NCI-H128 (cell line): ENCODE data around the gene MARCHF2.
A peak's percentile ranks its signal among the peaks of the same experiment; 100 is the strongest.
"Not testable (repeated sequence)": the region's sequence is repeated elsewhere in the genome, so short reads cannot be mapped to it uniquely, and the experiment has no call there.

Experiments used
- DNase-seq: peaks from one replicate; lab custom pipeline; 2025; ENCODE audit not compliant: unreplicated experiment; lab: John Stamatoyannopoulos, UW

The MARCHF2 gene

DNA sequence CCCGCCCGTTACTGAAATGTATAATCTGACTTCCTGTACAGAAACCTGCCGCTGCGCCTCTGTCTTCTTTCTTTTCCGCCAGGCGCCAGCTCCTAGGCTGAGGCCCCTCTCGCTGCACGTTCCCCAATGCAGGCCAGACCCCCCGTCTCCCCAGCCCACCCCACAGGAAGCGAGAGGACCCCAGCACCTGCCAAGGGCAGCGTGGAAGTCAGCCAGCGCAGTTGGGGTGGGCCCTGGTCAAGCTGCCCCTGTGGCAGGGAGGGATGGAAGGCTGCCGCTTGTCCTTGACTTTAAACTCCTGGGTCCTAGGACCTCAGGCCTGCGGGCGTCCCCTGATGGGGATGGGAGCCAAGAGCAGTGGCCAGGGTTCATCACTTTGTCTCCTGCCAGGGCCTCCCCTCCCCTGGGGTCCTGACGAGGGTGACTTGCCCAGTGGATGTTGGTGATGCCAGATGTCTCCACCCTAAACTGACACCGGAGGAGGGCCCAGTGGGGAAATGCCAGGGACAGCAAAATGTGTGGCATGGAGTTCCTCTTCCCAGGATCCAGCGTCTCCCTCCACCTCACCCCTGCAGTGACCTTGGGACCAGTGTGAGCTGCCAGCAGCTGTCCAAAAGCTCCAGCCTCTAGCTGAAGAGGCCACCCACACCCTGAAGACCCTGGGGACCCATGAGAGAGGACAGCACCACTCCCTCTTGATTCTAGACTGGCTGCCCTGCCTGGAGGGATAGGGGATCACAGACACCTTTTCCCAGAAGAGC is 8.5 kb upstream of the MARCHF2 start:
- no peak for DNase-seq

DNA sequence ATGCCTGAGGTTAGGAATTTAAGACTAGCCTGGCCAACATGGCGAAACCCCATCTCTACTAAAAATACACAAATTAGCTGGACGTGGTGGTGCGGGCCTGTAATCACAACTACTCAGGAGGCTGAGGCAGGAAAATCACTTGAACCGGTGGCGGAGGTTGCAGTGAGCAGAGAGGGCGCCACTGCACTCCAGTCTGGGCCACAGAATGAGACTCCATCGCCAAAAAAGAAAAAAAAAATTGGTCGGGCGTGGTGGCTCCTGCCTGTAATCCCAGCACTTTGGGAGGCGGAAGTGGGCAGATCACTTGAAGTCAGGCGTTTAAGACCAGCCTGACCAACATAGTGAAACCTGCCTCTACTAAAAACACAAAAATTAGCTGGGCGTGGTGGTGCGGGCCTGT is 2.4 kb upstream of the MARCHF2 start:
- not testable (repeated sequence) for DNase-seq

DNA sequence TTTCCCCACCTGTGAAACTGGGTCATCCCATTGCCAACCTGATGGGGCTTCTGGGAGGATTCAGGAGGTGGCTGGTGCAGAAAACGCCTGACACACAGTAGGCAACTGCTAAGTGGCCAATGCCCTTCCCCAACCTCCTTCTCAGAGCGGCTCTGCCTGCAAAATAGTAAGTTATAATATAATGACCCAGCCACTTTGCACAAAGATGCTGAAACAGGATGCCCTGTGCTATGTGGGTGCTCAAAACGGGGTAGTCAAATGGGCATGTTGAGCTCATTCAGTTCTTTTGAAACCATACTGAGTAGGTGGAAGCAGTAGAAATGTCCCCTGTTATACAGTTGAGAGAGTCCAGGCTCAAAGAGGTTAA is 507 bp downstream of the MARCHF2 start:
- no peak for DNase-seq

DNA sequence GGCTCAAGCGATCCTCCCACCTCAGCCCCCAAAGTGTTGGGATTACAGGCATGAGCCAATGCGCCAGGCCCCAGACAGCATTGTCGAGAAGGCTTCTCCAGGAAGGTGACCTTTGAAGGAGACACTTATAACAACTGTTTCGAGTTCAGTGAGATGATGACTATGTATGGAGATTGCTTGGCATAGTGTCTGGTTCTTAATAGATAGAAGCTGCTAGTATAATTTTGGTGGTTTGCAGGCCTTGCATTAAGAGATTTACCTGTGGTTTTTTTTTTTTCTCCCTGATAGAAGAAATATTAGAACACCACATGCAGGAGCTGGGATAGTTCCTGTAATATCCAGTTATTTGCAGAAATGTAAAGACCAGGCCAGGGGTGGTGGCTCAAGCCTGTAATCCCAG is 3.7 kb downstream of the MARCHF2 start:
- DNase-seq, result no peak

DNA sequence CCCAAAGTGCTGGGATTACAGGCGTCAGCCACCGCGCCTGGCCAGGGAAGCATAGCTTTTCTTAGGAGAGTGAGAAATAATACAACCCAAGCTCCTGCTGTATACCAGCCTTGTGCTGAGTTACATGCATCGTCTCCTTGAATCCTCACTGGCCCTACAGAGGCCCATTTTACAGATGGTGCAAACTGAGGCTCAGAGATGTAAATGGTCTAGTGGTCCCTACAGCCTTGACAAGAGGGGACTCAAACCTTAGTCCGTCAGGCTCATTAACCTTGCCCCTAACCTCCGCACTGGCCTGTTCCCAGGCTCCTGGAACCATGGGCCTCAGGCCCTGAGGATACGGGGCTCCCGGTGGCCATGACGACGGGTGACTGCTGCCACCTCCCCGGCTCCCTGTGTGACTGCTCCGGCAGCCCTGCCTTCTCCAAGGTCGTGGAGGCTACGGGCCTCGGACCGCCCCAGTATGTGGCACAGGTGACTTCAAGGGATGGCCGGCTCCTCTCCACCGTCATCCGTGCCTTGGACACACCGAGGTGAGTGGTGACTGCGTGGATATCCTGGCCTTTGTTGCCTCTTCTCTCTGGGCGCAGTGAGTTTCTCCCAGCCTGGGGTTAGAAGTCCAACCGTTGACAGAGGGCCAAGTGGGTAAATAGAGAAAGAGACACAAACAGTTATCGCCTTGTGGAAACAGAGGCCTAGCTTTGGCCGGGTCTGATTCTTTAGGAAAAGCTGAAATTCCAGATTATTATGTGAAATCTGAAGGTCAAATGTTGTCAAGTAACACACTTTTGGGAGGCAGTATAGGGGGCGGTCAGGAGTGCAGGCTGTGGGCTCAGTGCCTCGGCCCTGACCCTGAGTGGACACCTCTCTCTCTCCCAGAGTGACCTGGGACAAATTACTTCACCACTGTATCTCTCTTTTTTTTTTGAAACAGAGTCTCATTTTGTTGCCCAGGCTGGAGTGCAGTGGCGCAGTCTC is 8.7 kb downstream of the MARCHF2 start:
- DNase-seq, result no peak

DNA sequence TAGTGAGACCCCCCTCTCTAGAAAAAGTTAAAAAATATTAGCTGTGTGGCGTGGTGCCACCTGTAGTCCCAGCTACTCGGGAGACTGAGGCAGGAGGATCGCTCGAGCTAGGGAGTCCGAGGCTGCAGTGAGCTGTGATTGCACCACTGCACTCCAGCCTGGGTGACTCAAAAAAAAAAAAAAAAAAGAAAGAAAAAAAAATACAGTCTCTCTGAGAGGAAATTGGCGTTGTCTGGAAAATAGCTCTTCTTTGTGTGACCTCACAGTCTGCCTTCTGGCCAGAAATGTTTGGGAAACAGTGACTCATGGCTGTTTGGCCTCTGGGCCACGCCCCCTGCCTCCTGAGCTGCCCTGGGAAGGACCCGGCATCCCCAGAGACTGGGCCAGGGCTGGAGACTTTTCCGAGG is 10.7 kb downstream of the MARCHF2 start:
- DNase-seq, result no peak

DNA sequence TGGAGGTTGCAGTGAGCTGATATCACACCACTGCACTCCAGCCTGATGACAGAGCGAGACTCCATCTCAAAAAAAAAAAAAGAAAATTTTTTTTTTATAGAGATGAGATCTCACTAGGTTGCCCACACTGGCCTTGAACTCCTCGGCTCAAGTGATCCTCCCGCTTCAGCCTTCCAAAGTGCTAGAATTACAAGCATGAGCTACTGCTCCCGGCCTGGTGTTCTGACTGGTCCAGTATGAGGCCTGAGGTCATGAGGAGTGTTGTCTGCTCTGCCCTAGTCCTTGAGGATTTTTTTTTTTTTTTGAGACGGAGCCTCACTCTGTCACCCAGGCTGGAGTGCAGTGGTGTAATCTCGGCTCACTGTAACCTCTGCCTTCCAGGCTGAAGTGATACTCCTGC is 12.2 kb downstream of the MARCHF2 start:
- not testable (repeated sequence) for DNase-seq

DNA sequence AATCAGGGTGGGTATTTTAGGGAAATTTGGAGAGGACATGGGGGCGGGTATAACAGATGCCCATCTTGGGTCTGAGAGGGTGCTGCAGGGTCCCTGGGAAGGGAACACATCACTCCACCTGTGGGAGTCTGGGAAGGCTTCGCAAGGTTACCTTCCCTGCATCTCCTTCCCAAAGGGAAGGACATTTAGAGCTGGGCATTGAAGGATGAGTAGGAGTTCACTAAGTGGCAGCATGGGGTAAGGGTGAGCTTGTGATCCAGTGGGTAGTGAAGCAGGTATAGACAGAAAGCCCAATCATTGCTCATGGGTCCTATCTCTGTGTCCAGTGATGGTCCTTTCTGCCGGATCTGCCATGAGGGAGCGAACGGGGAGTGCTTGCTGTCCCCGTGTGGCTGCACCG is 13.2 kb downstream of the MARCHF2 start:
- DNase-seq, result no peak

DNA sequence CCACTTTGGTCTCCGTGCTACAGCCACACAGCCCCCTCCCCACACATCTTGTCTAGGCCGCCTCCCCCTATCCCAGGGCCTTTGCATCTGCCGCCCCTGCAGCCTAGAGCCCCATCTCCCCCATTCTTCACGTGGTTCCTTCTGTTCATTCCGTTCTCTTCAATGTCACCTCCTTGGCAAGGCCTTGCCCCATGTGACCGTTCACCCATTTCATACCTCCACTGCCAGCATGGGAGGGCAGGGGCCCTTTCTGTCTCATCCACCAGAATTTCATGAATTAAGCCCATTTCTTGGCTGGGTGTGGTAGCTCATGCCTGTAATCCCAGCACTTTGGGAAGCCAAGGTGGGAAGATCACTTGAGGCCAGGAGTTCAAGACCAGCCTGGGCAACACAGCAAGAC is 15.9 kb downstream of the MARCHF2 start:
- no peak for DNase-seq

DNA sequence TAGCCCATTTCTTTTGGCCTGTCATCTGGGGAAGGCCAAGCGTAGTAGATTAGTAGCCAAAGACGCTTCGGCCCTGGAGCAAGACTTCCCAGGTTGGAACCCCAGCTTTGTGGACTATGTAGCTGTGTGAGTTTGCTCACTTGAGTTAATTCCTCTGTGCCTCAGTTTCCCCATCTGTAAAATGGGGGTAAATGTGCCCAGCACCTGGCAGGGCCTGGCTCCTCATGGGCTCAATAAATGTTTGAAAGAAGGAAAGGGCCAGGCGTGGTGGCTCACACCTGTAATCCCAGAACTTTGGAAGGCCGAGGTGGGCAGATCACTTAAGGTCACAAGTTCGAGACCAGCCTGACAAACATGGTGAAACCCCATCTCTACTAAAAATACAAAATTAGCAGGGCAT is 16.7 kb downstream of the MARCHF2 start:
- no peak for DNase-seq

DNA sequence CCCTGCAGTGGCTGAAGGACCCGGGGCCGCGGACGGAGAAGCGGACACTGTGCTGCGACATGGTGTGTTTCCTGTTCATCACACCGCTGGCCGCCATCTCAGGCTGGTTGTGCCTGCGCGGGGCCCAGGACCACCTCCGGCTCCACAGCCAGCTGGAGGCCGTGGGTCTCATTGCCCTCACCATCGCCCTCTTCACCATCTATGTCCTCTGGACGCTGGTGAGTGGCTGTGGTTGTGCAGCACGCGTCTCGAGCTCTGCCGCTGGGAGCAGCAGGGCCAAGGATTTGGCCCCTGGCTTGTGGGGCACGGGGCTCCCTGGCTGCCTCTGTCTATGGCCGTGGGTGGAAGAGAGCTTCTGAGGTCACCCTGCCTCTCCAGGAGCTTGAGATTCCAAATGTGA is 17.5 kb downstream of the MARCHF2 start:
- DNase-seq, result no peak

DNA sequence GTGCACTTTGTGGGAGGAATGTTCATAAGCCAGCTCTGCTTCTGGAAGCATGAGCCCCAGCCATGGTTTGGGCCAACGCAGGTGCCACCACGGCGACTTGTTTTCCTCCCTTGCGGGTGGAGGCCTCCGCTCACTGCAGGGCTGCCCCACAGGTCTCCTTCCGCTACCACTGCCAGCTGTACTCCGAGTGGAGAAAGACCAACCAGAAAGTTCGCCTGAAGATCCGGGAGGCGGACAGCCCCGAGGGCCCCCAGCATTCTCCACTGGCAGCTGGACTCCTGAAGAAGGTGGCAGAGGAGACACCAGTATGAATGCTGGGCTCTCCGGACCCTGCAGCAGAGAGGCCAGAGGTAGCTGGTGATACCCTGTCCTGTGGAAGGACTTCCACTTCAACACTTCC is 25.1 kb downstream of the MARCHF2 start:
- no peak for DNase-seq

DNA sequence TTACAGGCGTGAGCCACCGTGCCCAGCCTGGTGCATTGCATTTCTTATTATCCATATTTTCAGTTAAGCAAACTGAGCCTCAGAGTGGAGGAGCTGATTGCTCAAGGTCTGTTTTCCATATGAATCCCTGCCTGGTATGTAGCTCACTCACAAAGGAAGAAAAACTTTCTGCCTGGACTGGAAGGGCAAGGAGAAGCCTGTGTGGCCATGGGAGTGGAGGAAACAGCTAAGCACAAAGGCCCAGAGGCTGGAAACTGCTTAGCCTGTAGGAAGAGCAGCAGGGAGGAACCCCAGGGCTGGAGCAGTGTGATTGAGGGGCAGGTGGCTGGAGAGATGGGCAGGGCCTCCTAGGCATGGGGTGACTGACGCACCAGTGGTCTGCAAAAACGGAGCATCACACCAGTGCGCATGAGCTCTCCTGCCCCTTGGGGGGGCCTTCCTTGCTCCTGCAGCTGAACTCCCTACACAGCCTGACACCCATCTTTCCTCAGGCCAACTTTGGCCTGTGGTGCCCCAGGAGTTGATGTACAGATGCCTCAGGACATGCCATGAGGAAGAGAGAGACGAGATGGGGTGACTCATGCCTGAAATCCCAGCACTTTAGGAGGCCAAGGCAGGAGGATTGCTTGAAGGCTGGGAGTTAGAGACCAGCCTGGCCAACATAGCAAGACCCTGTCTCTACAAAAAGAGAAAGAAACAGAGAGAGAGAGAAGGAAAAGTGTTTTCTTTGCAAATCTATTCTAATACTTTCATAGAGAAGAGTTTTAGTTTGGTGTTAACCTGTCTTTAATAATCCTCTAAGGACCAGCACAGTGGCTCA is 28.8 kb downstream of the MARCHF2 start:
- no peak for DNase-seq

DNA sequence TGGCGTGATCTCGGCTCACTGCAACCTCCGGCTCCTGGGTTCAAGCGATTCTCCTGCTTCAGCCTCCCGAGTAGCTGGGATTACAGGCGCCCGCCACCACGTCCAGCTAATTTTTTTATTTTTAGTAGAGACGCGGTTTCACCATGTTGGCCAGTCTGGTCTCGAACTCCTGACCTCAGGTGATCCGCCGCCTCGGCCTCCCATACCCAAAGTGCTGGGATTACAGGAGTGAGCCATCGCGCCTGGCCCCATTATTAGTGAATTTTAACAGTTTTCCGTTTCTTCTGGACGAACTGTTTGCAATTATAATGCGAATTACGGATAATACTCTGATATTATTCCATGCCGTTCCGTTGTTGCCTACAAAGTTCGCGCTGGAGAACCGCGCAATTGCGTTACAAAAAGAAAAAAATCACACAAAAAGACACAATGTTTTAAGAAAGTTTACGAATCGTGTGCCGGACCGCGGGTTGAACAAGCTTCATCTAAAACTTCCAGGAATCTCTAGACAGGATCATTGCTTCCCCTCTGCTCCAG is 31.1 kb downstream of the MARCHF2 start:
- DNase-seq, result not testable (repeated sequence)

DNA sequence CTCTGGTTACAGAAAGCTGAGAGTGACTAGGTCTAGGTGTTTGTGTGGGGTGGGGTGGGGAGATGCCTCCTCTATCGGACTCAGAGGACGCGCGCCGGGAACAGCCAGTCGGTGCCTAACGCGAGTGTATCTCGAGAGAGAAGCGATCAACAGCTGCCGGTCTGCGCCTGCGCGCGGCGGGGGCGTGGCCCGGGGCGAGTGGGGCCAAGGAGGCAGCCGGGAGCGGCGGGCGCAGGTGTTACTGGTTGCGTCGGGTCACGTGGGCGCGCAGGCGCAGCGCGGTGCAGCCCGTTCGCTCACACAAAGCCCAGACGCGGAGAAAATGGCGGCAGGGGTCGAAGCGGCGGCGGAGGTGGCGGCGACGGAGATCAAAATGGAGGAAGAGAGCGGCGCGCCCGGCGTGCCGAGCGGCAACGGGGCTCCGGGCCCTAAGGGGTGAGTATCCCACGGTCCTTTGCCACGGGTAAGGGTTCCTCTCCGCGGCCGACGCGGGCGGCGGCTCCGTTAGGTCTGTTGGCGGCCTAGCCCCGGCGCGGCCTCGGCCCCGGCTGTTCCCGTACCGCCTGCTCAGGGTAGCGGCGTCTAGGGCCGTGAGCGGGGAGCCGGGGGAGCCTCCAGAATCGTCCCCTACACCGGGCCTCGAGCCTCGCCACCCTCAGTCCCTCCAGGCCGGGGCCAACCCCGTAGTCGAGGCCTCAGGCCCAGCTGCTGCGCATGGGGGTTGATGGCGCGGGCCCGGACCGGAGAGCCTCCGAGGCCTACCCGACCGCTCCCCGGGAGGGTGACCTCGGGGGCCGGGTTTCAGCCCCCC is 31.8 kb downstream of the MARCHF2 start, which contains the start of gene HNRNPM:
Gene HNRNPM (plus strand): TSS at position 299 of the 811 bp plus-strand sequence. CDS start 24 bp downstream, at position 323.
- peak; percentile 96 for DNase-seq

DNA sequence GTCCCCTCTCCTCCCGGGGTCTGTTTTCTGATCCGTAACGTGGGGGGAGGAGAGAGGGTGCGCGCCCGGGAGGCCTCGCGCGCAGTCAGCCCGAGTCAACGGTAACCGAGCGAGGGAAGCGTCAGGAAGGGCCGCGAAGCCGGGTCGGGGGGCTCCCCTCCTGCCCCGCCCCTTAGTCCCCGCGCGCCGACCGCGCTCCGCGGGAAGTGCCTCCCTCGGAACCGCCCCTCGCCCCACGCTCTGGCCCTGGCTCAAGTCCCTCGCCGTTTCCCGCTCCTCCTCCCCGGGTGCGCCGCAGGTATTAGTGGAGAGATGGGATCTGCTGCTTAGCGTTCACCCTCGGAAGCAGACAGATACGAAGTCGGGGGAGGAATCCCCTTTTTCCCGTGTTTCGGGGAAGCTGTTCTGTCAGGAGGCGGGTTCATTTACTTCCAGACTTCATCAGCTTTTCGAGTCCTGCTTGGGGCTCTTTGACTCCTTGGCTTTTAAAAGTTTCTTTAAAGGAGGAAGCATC is 32.4 kb downstream of the MARCHF2 start:
- peak; percentile 1 for DNase-seq

DNA sequence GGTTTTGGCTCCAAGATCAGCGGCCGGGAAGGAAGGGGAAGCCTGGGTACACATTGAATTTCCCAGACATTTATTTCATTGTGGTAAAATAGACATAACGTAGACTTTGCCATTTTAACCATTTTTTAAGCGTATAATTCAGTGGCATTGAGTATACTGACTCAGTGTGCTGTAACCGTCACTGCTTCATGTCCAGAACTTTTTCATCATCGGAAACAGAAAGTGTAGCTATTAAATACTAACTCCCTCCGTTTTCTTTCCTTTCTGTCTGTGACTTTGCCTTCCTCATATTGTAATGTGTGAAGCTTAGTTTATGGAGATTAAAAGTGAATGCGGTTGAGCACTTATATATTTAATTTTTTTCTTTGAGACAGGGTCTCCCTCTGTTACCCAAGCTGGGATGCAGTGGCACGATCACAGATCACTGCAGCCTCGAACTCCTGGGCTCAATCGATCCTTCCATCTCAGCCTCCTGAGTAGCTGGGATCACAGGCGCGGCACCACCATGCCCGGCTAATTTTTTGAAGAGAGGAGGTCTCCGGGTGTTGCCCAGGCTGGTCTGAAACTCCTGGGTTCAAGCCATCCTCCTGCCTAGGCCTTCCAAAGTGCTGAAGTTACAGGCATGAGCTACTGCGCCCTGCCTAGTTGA is 33.1 kb downstream of the MARCHF2 start:
- DNase-seq, result no peak

DNA sequence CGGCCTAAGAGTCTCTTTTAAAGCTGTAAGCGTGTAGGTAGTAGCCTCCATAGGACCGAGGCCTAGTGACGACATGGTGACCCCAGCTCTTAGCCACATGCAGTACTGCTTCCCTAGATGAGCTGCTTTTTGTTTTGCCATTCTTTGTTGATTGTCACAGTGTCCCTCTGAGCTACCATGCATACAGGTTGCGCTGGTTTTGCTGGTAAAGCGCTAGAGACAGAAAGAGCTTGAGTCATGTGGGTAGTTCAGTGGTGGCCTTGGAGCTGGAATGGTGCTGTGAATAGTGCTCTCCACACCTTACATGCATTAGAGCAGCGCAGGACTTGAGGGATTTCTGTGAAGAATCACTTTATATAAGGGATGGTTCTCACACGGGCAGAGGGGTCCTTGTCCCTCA is 36.7 kb downstream of the MARCHF2 start:
- no peak for DNase-seq

DNA sequence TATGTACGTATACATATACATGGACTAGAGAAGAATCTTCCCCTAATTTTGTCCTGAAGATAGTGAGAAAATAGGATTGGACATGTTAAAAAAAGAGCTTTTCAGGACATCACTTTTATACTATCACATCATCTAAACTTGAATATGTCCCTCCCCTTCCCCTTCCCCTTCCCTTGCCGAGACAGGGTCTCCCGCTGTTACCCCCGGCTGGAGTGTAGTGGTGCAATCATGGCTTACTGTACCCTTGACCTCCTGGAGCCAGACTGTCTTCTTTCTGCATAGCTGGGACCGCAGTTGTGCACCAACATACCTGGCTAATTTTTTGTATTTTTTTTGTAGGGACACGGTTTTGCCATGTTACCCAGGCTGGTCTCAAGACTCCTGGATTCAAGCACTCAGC is 38.3 kb downstream of the MARCHF2 start:
- no peak for DNase-seq
